ENCODE data around the gene FNBP1.

- TF ChIP-seq CTCF (IDR thresholded peaks at IDR 0.05), result no peak
- no peak for TF ChIP-seq EZH2 (IDR thresholded peaks at IDR 0.05)
These were observed 203.0 kb downstream of the FNBP1 start for GRCh38 chr9:129840034-129840433.
